Skin of body (tissue), 2 donors: ENCODE measurements around the gene CYP26C1. TPM values are rescaled to one million over a fixed set of nuclear protein-coding genes. Genes with fewer than 3 reads are reported as not detected.

Experiments used
- DNase-seq: peaks from one replicate; lab custom pipeline; 2025; lab: John Stamatoyannopoulos, UW
- total RNA-seq: library from RNA; depleted of rRNA; stranded (reverse); fragments of >200 nt; gene quantifications from one replicate; pipeline ENCODE4 v1.2.3, GENCODE V29; 2014

Gene CYP26C1
- total RNA-seq, 1 donor from 2014 or later, result not detected

GRCh38 chr10:93063977-93064660 is 3.5 kb downstream of the CYP26C1 start:
- no peak for DNase-seq

- no peak for DNase-seq
These were observed 4.5 kb downstream of the CYP26C1 start for GRCh38 chr10:93064874-93065660.

- no peak for DNase-seq
These were observed 5.3 kb downstream of the CYP26C1 start for GRCh38 chr10:93065675-93066543.

- DNase-seq, result no peak
These were observed 5.9 kb downstream of the CYP26C1 start for GRCh38 chr10:93066544-93066913.

- DNase-seq, result no peak
These were observed 7.1 kb downstream of the CYP26C1 start for GRCh38 chr10:93067443-93068365.

- DNase-seq, result no peak
These were observed 8.0 kb downstream of the CYP26C1 start for GRCh38 chr10:93068411-93069244.

GRCh38 chr10:93069245-93069561 is 8.6 kb downstream of the CYP26C1 start:
- no peak for DNase-seq

GRCh38 chr10:93070378-93071176 is 10.0 kb downstream of the CYP26C1 start:
- no peak for DNase-seq

- no peak for DNase-seq
These were observed 10.5 kb downstream of the CYP26C1 start for GRCh38 chr10:93071177-93071472.

GRCh38 chr10:93071674-93072224 is 11.2 kb downstream of the CYP26C1 start:
- no peak for DNase-seq

GRCh38 chr10:93072225-93072712 is 11.7 kb downstream of the CYP26C1 start:
- no peak for DNase-seq

GRCh38 chr10:93072713-93073538 is 12.3 kb downstream of the CYP26C1 start:
- no peak for DNase-seq

- no peak for DNase-seq
These were observed 13.0 kb downstream of the CYP26C1 start, which contains the start of gene CYP26A1 for GRCh38 chr10:93073539-93074146. Gene CYP26A1, plus strand, starts transcription at chr10:93073893. Its CDS starts 42 bp downstream, at chr10:93073935.

GRCh38 chr10:93074147-93074596 is 13.6 kb downstream of the CYP26C1 start:
- DNase-seq, result no peak

- DNase-seq, result no peak
These were observed 14.2 kb downstream of the CYP26C1 start for GRCh38 chr10:93074597-93075368.

- DNase-seq, result no peak
These were observed 15.0 kb downstream of the CYP26C1 start for GRCh38 chr10:93075369-93076221.
